SJCRH30 (cell line): ENCODE data around the gene WDR70. TPM values are rescaled to one million over a fixed set of nuclear protein-coding genes. Genes with fewer than 3 reads are reported as not detected.
A peak's percentile ranks its signal among the peaks of the same experiment; 100 is the strongest.
"Not testable (repeated sequence)": the region's sequence is repeated elsewhere in the genome, so short reads cannot be mapped to it uniquely, and the experiment has no call there.

Source experiments
- DNase-seq, 2 experiments: peaks; one replicate each; pipeline ENCODE4 v3.0.0-alpha.2; 2015 to 2020
- H3K27ac ChIP-seq: fragments of 250-450 bp; sonication (Bioruptor Pico); 2 replicates; pipeline ENCODE4 v1.5.1; 2020; ENCODE audit warnings: mild to moderate bottlenecking, moderate library complexity
- H3K27me3 ChIP-seq: fragments of 250-450 bp; sonication (Bioruptor Pico); 2 replicates; pipeline ENCODE4 v1.5.1; 2020; ENCODE audit warnings: mild to moderate bottlenecking, moderate library complexity
- H3K36me3 ChIP-seq: fragments of 250-450 bp; sonication (Bioruptor Pico); 2 replicates; pipeline ENCODE4 v1.5.1; 2020; ENCODE audit warnings: mild to moderate bottlenecking, moderate library complexity
- H3K4me1 ChIP-seq: fragments of 250-450 bp; sonication (Bioruptor Pico); 2 replicates; pipeline ENCODE4 v1.5.1; 2020; ENCODE audit warnings: mild to moderate bottlenecking, moderate library complexity
- H3K4me3 ChIP-seq: fragments of 250-450 bp; sonication (Bioruptor Pico); 2 replicates; pipeline ENCODE4 v1.5.1; 2020; ENCODE audit warnings: mild to moderate bottlenecking, moderate library complexity
- H3K9me3 ChIP-seq: fragments of 250-450 bp; sonication (Bioruptor Pico); replicated peaks from 2 replicates; pipeline ENCODE4 v1.5.1; 2020; ENCODE audit warnings: mild to moderate bottlenecking, moderate library complexity
- total RNA-seq: library from RNA; depleted of rRNA; stranded (reverse); fragments of >200 nt; shearing (Covaris generic); gene quantifications from 2 replicates; pipeline ENCODE4 v1.2.3, GENCODE V29; 2014

Gene WDR70
- total RNA-seq, 1 experiment from 2014 or later, result 47.8 TPM

DNA sequence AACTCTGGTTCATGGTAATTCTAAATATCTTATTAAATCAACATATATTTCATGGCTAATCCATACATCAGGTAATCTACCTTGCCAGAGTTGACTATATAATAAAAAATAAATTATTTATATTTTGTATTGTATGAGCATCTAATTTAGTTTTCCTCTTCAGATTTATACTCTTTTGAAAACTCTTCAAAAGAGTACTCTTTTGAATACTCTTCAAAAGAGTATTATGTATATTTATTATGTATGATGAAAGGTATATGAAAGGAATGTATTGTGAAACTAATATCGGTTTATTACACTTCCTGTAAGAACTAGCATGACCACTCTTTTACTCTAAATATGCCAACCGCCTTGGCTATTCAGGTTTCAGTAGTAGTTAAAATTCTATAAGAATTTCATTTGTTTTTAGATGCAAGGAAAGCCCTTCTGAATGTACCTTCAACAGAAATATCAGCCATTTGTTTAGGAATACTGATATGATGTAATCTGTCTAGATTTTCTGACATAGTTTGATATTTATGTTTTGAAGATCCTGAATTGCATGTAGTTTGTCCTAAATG, 178.7 kb downstream of the WDR70 start:
- no peak overlapping the region for H3K4me3 ChIP-seq
- no peaks in the 10 kb centered on the region for H3K9me3 ChIP-seq
- H3K27ac ChIP-seq, result no peak overlapping the region
- no peaks in the 10 kb centered on the region for H3K4me1 ChIP-seq
- no peaks in the 10 kb centered on the region for H3K36me3 ChIP-seq
- no peaks in the 10 kb centered on the region for H3K27me3 ChIP-seq
- DNase-seq, result no peak

DNA sequence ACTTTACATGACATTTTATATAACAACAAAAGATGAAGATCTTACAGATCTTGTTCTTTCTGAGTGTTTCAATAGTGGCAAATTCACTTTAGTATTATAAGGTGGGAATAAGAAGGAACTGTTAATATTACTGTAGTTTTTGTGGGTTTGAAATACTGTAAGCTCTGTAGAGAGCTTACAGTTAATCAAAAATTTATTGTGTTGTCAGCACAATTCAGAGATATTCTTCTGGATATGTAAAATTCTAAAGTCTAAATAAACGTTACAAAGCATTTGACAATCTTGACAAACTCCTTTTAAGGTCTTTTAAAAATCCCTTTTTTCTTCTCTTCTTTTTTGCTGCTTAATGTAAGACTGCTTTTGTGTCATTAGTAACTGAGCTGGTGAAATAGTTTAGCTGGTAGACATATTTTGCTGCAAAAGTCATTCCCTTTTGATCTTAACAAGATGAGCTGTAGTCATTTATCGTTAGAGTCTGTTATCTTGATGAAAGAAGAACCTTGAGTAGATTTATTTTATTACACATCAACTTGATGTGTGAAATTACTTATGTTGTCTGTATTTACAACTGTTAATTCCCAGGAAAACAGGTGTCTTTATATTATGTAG, 186.0 kb downstream of the WDR70 start:
- Histone ChIP-seq H3K27me3 (no peaks in the 10 kb centered on the region), H3K4me1 (peaks cover 8% of the 10 kb centered on the region; the same call in 1 of the 2 replicates), H3K9me3 (no peaks in the 10 kb centered on the region), H3K36me3 (no peaks in the 10 kb centered on the region), H3K4me3 (no peak overlapping the region), H3K27ac (no peak overlapping the region)
- no peak for DNase-seq

DNA sequence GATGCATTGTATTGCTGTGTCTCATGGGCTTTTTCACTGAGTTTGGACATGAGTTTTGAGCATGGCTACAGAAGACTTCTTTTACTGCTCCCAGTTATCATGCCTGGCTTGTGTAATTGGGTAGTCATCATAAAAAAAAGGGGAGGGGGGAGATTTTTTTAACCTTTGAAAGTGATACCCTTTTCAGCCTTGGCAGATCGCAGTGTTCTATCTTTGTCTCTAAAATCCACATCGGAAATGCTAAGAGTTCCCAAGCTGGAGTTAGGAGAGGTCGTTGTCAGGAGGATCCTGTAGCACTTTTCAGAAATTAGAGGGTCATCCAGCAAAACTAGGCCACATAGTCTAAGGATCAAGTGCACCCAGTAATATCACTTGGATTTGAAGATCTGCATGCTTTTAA, 188.4 kb downstream of the WDR70 start:
- H3K27me3 ChIP-seq, result no peaks in the 10 kb centered on the region
- H3K9me3 ChIP-seq, result no peaks in the 10 kb centered on the region
- no peak for DNase-seq
- H3K27ac ChIP-seq, result no peak overlapping the region
- H3K4me3 ChIP-seq, result no peak overlapping the region
- H3K36me3 ChIP-seq, result no peaks in the 10 kb centered on the region
- H3K4me1 ChIP-seq, result peaks cover 8% of the 10 kb centered on the region; the same call in 1 of the 2 replicates

DNA sequence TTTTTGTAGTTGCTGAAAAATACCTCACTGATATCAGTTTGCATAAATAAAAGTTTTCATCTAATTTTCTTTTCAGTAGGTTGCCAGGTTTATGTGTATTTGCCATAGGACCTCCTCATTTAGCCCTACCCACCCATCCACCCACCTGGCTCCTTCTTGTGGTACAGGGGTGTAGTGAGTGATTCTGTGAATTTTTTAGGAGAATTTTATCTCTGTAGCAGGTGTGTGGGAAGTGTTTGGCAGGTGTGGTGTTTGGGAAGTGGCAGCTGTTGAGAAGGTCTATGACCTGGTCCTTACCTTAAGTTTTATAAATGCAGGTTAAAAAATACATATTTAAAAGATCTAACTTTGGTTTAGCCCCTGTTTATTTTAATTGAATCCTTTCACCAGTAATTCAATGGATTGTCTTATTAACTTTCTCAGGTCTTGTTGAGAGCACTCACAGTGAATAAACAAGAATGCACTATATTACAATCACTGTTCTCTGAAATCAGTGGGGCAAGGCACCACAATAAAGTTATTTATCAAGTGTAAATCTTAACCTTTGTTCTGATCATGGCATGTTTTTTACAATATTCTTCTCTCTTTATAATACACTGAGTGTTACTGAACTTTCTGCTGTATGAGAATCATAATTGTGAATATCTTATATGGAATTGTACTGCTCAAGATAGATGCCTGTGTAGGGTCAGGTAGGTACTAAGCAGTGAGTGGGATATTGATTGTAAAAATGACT, 189.1 kb downstream of the WDR70 start:
- DNase-seq, result no peak
- H3K36me3 ChIP-seq, result no peaks in the 10 kb centered on the region
- no peak overlapping the region for H3K27ac ChIP-seq
- H3K4me1 ChIP-seq, result peaks cover 8% of the 10 kb centered on the region; the same call in 1 of the 2 replicates
- H3K4me3 ChIP-seq, result no peak overlapping the region
- no peaks in the 10 kb centered on the region for H3K9me3 ChIP-seq
- H3K27me3 ChIP-seq, result no peaks in the 10 kb centered on the region

DNA sequence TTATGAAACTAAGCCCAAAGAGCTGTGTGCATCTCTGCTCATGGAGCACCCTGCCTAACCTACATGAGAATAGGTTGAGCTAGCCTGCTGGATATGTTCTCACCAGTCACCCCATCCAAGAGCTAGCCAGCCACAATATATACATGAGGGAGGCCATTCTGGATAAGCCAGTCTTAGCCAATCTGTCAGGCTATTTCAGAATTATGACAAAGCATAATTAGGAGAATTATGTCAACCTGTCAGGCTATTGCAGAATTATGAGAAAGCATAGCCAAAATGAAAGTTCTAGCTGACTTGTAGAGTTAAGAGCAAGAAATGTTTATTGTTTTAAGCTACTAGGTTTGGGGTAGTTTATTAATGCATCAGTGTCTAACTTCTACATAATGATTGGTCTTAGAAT, 189.8 kb downstream of the WDR70 start:
- no peak for DNase-seq
- no peaks in the 10 kb centered on the region for H3K27me3 ChIP-seq
- H3K4me3 ChIP-seq, result no peak overlapping the region
- peaks cover 8% of the 10 kb centered on the region; the same call in 1 of the 2 replicates for H3K4me1 ChIP-seq
- H3K9me3 ChIP-seq, result no peaks in the 10 kb centered on the region
- no peak overlapping the region for H3K27ac ChIP-seq
- no peaks in the 10 kb centered on the region for H3K36me3 ChIP-seq

DNA sequence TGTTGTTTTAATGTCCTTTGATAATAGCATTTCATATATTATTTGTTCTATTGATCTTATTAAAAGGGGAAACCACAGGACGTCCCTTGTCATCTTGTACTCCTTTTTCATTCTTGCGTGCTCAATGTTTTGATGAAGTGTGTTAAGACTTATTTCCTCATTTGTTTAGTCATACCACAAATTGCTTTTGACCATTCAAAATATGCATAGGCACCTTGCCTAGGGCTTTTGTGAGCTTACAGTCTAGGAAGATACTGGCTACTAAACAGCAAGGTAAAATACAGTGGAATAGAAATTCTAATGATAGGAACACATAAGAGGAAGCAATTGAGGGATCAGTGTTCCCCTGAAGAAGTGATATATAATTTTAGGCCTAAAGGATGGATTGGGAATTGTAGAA, 190.3 kb downstream of the WDR70 start:
- Histone ChIP-seq H3K4me3 (no peak overlapping the region), H3K4me1 (peaks cover 8% of the 10 kb centered on the region; the same call in 1 of the 2 replicates), H3K27ac (no peak overlapping the region), H3K27me3 (no peaks in the 10 kb centered on the region), H3K9me3 (no peaks in the 10 kb centered on the region), H3K36me3 (no peaks in the 10 kb centered on the region)
- DNase-seq, result no peak

DNA sequence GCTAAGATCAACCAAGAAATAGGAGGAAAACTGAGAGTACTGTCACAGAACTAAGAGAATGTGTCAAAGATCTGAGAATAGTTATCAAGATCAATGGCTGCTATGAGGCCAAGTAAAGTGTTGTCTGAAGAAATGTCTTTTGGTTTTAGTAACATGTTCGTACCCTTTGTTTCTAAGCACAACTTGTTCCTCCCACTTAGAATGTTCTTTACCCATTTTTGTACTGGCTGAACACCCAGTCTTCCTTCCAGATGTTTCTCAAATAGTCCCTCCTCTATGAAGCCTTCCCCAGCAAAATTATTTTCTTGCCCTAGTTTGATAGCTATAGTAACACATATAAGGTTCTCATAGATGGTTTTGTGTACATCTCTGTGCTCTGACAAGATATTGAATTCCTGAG, 191.5 kb downstream of the WDR70 start:
- no peaks in the 10 kb centered on the region for H3K9me3 ChIP-seq
- DNase-seq, result no peak
- no peaks in the 10 kb centered on the region for H3K27me3 ChIP-seq
- H3K36me3 ChIP-seq, result no peaks in the 10 kb centered on the region
- peaks cover under 1% of the 10 kb centered on the region; the same call in 1 of the 2 replicates for H3K4me1 ChIP-seq
- H3K27ac ChIP-seq, result no peak overlapping the region
- no peak overlapping the region for H3K4me3 ChIP-seq

DNA sequence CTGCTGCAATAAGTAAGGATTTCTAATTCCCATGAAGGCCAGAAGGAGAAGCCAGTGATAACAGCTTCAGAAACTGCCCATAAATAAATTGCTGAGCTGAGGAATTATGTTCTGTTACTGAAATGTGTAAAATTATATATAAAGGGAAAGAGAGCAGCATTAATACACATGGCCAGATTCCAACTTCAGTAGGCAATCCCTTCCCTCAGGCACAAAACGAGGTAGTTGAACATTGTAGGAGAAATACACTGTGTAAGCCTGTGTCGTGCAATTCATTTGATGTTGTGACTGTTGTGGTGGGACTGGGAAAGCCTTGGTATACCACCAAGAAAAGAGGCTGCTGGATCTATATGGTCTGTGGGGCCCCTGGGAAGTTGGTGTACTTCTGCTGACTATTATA, 192.9 kb downstream of the WDR70 start:
- H3K27ac ChIP-seq, result no peak overlapping the region
- no peaks in the 10 kb centered on the region for H3K4me1 ChIP-seq
- H3K9me3 ChIP-seq, result no peaks in the 10 kb centered on the region
- no peaks in the 10 kb centered on the region for H3K27me3 ChIP-seq
- no peak overlapping the region for H3K4me3 ChIP-seq
- H3K36me3 ChIP-seq, result no peaks in the 10 kb centered on the region
- peak in 1 of 2 experiments; percentile 12 for DNase-seq

DNA sequence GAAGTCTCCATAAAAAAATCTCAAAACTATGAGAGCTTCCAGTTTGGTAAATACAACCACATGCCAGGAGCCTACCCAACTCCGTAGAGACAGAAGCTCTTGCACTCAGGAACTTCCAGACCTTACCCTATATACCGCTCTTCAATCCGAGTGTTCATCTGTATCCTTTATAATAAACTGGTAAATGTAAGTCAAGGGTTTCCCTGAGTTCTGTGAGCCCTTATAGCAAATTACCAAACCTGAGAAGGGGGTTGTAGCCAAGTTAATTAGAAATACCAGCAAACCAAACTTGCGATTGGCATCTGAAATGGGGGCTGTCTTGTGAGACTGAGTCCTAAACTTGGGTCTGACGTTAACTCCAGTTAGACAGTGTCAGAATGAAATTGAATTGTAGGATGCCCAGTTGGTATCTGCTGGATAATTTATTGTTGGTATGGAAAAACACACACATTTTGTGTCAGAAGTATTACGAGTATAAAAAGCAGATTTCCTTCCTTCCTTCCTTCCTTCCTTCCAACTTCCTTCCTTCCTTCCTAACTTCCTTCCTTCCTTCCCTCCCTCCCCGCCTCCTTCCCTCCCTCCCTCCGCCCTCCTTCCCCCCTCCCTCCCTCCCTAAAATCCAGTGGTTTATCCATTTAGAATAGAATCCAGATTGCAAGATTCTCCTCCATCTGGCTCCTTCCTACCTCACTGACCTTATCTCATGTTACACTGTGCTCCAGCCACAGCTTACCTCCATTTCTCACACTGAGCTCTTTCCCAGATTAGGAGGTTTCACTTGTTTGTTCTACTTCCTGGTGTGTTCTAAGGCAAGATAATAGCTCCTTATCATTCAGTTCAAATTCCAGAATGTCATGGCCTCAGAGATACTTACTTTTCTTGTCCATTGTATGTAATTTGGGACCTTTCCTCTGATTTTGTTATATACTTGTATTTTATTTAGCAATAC, 196.7 kb downstream of the WDR70 start:
- Histone ChIP-seq H3K36me3 (no peaks in the 10 kb centered on the region), H3K4me3 (no peak overlapping the region), H3K4me1 (no peaks in the 10 kb centered on the region), H3K9me3 (no peaks in the 10 kb centered on the region), H3K27me3 (no peaks in the 10 kb centered on the region), H3K27ac (no peak overlapping the region)
- no peak for DNase-seq

DNA sequence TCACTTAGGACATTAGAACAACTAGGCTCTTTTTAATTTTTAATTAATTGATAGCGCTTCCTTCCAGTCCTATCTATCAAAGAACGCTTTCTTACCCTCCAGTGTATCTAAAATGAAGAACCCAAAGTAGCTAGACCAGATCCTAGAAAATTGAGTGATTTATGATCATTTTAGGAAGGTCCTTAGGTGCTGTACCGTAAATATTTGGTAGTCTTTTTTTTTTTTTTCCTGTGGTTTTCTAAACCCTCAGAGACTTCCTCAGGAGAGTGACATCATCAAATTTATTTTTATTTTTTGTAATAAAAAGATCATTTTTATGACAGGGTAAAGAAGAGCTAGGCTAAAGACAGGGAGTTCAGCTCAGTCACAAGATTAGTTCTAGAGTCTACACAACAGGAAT, 197.4 kb downstream of the WDR70 start:
- H3K4me3 ChIP-seq, result no peak overlapping the region
- DNase-seq, result no peak
- H3K9me3 ChIP-seq, result no peaks in the 10 kb centered on the region
- H3K4me1 ChIP-seq, result no peaks in the 10 kb centered on the region
- H3K36me3 ChIP-seq, result no peaks in the 10 kb centered on the region
- no peak overlapping the region for H3K27ac ChIP-seq
- H3K27me3 ChIP-seq, result no peaks in the 10 kb centered on the region

DNA sequence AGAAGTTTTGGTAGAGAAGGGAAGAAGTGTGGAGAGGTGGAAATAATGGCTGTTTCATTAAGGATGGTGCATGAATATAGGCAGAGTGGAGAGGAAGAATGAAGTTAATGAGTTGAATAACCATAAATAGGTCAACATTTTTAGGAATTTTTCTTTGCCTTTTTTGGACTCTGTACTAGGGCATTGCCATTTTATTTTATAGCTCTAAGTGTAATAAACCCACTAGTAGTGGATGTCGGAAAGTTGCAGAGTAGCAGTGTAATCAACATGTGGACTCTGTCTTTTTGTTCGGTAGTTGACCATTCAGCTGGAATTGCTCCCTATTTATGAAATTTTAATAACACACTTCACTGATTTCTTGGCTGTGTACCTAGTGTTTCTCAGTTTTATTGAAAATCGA, 199.1 kb downstream of the WDR70 start:
- Histone ChIP-seq H3K4me1 (no peaks in the 10 kb centered on the region), H3K9me3 (no peaks in the 10 kb centered on the region), H3K36me3 (no peaks in the 10 kb centered on the region), H3K27ac (no peak overlapping the region), H3K27me3 (no peaks in the 10 kb centered on the region), H3K4me3 (no peak overlapping the region)
- DNase-seq, result no peak

DNA sequence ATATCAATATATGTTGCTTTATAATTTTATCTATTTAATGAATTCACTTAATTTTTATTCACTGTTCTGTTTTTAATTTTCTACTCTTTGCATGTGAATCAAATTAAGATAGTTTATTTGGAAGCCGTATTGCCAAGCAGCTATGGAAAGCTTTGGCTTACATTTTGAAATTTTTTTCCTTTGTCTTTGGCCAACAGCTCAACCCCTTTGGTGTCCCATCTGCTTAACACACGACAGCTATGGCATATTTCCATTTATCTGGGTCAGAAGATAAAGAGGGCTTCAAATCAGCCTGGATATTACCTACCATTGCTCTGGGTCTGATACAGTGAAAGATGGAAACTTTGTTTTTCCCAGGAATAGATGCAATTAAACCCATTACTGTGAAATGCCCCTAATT, 201.0 kb downstream of the WDR70 start:
- H3K4me1 ChIP-seq, result no peaks in the 10 kb centered on the region

DNA sequence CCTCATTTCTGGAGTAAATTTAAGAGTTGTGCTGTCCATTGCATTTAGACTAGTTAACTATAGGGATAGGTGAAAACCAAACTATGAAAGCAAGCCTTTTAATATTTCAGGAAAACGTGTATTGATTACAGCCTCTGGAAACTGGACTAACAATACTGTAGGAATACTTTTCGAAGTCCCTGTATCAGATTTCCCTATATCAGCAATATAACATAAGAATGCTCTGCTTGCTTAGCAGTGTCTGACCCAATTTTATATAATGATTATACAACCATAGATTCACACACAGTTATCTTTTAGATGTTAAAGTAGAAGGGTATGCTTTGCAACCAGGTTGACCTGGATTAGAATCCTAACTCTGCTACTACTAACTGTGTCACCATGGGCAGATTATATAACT, 203.1 kb downstream of the WDR70 start:
- Histone ChIP-seq H3K27me3 (no peaks in the 10 kb centered on the region), H3K4me3 (no peak overlapping the region), H3K4me1 (no peaks in the 10 kb centered on the region), H3K27ac (no peak overlapping the region), H3K36me3 (no peaks in the 10 kb centered on the region), H3K9me3 (no peaks in the 10 kb centered on the region)
- DNase-seq, result no peak

More for the DNA sequence above, 201.0 kb downstream of the WDR70 start:
- Histone ChIP-seq H3K9me3 (no peaks in the 10 kb centered on the region), H3K27me3 (no peaks in the 10 kb centered on the region), H3K27ac (no peak overlapping the region), H3K36me3 (no peaks in the 10 kb centered on the region), H3K4me3 (no peak overlapping the region)
- no peak for DNase-seq

DNA sequence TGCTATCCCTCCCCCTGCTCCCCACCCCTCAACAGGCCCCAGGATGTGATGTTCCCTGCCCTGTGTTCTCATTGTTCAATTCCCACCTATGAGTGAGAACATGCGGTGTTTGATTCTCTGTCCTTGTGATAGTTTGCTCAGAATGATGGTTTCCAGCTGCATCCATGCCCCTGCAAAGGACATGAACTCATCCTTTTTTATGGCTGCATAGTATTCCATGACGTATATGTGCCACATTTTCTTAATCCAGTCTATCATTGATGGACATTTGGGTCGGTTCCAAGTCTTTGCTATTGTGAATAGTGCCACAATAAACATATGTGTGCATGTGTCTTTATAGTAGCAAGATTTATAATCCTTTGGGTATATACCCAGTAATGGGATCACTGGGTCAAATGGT, 214.2 kb downstream of the WDR70 start:
- not testable (repeated sequence) for H3K27ac ChIP-seq, H3K4me3 ChIP-seq, H3K27me3 ChIP-seq, H3K36me3 ChIP-seq, H3K9me3 ChIP-seq, DNase-seq, H3K4me1 ChIP-seq

DNA sequence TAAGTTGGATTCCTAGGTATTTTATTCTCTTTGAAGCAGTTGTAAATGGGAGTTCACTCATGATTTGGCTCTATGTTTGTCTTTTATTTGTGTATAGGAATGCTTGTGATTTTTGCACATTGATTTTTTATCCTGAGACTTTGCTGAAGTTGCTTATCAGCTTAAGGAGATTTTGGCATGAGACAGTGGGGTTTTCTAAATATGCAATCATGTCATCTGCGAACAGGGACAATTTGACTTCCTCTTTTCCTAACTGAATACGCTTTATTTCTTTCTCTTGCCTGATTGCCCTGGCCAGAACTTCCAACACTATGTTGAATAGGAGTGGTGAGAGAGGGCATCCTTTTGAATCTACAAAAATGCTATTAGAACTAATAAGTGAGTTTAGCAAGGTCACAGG, 215.7 kb downstream of the WDR70 start:
- not testable (repeated sequence) for H3K4me1 ChIP-seq, DNase-seq, H3K27ac ChIP-seq, H3K36me3 ChIP-seq, H3K27me3 ChIP-seq, H3K9me3 ChIP-seq, H3K4me3 ChIP-seq
